HepG2 (cell line): ENCODE data around the gene ITGA7. TPM values are rescaled to one million over a fixed set of nuclear protein-coding genes. Genes with fewer than 3 reads are reported as not detected.

ENCODE experiments used
- ELF1 ChIP-seq: sonication (generic); formaldehyde crosslinking; IDR thresholded peaks from 2 replicates; pipeline ENCODE4 v1.4.0; 2020; ENCODE audit warnings: missing genetic modification reagents
- KDM2A ChIP-seq: sonication (generic); formaldehyde crosslinking; IDR thresholded peaks from 2 replicates; pipeline ENCODE4 v1.4.0; 2020; ENCODE audit warnings: low read depth, missing genetic modification reagents, borderline replicate concordance
- RBFOX2 ChIP-seq: fragments of 200-400 bp; formaldehyde crosslinking; IDR thresholded peaks from 2 replicates; pipeline ENCODE4 v1.6.1; 2017; ENCODE audit warnings: low read depth, mild to moderate bottlenecking, low read length
- SALL1 ChIP-seq: sonication (generic); formaldehyde crosslinking; IDR thresholded peaks from 2 replicates; pipeline ENCODE4 v1.8.0; 2022; ENCODE audit warnings: mild to moderate bottlenecking, missing genetic modification reagents
- SOX6 ChIP-seq, 2 experiments: fragments of 450-650 bp in 1 of 2; sonication (generic) in 1 of 2; formaldehyde crosslinking in 1 of 2; IDR thresholded peaks; 2 replicates each; pipeline versions ENCODE4 v1.4.0 to v1.6.1; 2017 to 2020; ENCODE audit warnings: antibody characterized with exemption in 1 of 2, mild to moderate bottlenecking in 1 of 2, missing genetic modification reagents in 1 of 2
- YY1 ChIP-seq: IDR thresholded peaks from 2 replicates; pipeline ENCODE4 v1.6.1; 2011; ENCODE audit warnings: low read length, low read depth, moderate library complexity, mild to moderate bottlenecking; ENCODE audit not compliant: insufficient read depth, insufficient replicate concordance
- polyA plus RNA-seq, 8 experiments: library from polyadenylated mRNA; depleted of rRNA in 3 of 8; stranded (reverse) in 7 of 8; unstranded in 1 of 8; fragments of >200 nt; fragmentation: Illumina TruSeq in 4 of 8; extraction: Trizol in 4 of 8; gene quantifications; 2 replicates each; pipeline versions ENCODE4 v1.2.1 to v1.2.3, GENCODE V29; 2011 to 2016; ENCODE audit warnings: low read depth in 4 of 8, missing spikeins in 1 of 8, mixed read lengths in 1 of 8; ENCODE audit not compliant: insufficient read depth in 1 of 8
- total RNA-seq, 5 experiments: library from RNA; depleted of rRNA; stranded (reverse); fragments of >200 nt; fragmentation: Illumina TruSeq; extraction: Trizol; gene quantifications; 2 replicates each; pipeline ENCODE4 v1.2.3, GENCODE V29; 2016; ENCODE audit warnings: low read depth in 1 of 5
- TF ChIP-seq, protein P1 (sequence below): sonication (generic); formaldehyde crosslinking; IDR thresholded peaks from 2 replicates; pipeline ENCODE4 v1.5.1; 2020; ENCODE audit warnings: missing genetic modification reagents, mild to moderate bottlenecking, borderline replicate concordance
- TF ChIP-seq, protein P2 (sequence below): sonication (generic); formaldehyde crosslinking; IDR thresholded peaks from 2 replicates; pipeline ENCODE4 v1.5.0; 2020; ENCODE audit warnings: missing genetic modification reagents

ITGA7 gene
- total and polyA plus RNA-seq, 2 of the 13 experiments (the other 11 are each of a cell fraction or from before 2014, with no cell fraction given) = 0.65 to 0.75 TPM

DNA sequence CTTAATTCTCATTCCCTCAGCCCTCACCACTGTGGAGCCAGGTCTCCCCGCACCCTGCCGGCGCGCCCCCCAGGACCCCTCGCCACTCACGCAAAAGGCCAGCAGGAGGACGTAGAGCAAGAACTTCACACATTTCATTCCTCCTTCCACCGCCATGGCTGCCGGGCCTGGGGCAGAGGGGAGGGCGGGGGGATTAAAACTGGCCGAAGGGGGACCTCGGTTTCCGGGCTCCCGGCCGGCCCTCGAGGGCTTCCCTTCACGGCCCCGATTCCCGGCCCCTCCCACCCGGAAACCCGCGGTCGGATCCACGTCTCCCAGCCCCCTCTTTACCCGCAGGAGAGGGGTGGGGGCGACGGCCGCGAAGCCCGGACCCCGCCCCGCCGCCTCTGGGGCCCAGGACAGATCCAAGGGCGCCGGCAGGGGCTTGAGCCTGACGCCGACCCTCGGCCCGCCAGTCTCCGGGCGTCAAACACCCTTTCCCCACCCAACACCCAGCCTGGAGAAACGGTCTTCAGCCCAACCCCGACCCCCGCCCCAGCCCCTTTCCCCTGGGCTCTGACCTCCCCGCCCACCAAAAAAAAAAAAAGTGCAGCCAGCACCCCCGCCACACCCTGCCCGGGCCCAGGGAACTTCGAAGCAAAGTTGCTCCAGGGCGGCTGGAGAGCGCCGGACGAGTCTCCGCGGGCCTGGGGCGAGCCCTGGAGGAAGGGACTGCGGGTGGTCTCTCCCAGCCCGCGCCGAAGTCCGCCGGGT is 20.7 kb upstream of the ITGA7 start (continued):
- peak; percentile 13; the same call in 1 of the 2 replicates for TF ChIP-seq SALL1 (CRISPR knock-in tag)
- TF ChIP-seq YY1 = peak; percentile 46
- peak; percentile 28; the same call in 1 of the 2 replicates for TF ChIP-seq KDM2A (CRISPR knock-in tag)
- TF ChIP-seq, protein P1, sequence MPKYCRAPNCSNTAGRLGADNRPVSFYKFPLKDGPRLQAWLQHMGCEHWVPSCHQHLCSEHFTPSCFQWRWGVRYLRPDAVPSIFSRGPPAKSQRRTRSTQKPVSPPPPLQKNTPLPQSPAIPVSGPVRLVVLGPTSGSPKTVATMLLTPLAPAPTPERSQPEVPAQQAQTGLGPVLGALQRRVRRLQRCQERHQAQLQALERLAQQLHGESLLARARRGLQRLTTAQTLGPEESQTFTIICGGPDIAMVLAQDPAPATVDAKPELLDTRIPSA (CRISPR knock-in tag) = 0 out of 2 replicates have a peak, but pooled peaks have one; percentile 10
- TF ChIP-seq ELF1 = peak; percentile 54; the same call in 1 of the 2 replicates
- no peak for TF ChIP-seq SOX6 (IDR thresholded peaks at IDR 0.05)
- TF ChIP-seq SOX6 (CRISPR knock-in tag; IDR thresholded peaks at IDR 0.05) = peak; percentile 31; the same call in 1 of the 2 replicates
- TF ChIP-seq, protein P2, sequence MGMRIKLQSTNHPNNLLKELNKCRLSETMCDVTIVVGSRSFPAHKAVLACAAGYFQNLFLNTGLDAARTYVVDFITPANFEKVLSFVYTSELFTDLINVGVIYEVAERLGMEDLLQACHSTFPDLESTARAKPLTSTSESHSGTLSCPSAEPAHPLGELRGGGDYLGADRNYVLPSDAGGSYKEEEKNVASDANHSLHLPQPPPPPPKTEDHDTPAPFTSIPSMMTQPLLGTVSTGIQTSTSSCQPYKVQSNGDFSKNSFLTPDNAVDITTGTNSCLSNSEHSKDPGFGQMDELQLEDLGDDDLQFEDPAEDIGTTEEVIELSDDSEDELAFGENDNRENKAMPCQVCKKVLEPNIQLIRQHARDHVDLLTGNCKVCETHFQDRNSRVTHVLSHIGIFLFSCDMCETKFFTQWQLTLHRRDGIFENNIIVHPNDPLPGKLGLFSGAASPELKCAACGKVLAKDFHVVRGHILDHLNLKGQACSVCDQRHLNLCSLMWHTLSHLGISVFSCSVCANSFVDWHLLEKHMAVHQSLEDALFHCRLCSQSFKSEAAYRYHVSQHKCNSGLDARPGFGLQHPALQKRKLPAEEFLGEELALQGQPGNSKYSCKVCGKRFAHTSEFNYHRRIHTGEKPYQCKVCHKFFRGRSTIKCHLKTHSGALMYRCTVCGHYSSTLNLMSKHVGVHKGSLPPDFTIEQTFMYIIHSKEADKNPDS = no peak
- peak; percentile 70; the same call in 1 of the 2 replicates for TF ChIP-seq RBFOX2
